Liver (tissue), 9 donors: ENCODE data around the gene STX19. TPM values are rescaled to one million over a fixed set of nuclear protein-coding genes. Genes with fewer than 3 reads are reported as not detected.

Source experiments
- DNase-seq: peaks from one replicate; pipeline ENCODE4 v3.0.0-alpha.2; 2017; ENCODE audit warnings: low spot score
- H3K27ac ChIP-seq, 2 donors: one replicate each; pipeline ENCODE4 v1.7.0; 2013; ENCODE audit warnings: inconsistent platforms in 2 of 2, low read length in 2 of 2, control low read depth in 1 of 2, low read depth in 1 of 2, mild to moderate bottlenecking in 1 of 2
- H3K27me3 ChIP-seq, 4 donors: one replicate each; pipeline versions ENCODE4 v1.6.1 to v1.7.0; 2013; ENCODE audit warnings: low read length in 3 of 4, inconsistent platforms in 1 of 4, mild to moderate bottlenecking in 1 of 4, moderate library complexity in 1 of 4; ENCODE audit not compliant: control insufficient read depth in 4 of 4, insufficient read depth in 4 of 4
- H3K36me3 ChIP-seq, 4 donors: one replicate each; pipeline versions ENCODE4 v1.6.1 to v1.7.0; 2013; ENCODE audit warnings: low read length in 3 of 4, mild to moderate bottlenecking in 3 of 4, low read depth in 1 of 4, moderate library complexity in 1 of 4; ENCODE audit not compliant: control insufficient read depth in 4 of 4, insufficient read depth in 3 of 4
- H3K4me1 ChIP-seq, 4 donors: one replicate each; pipeline versions ENCODE4 v1.6.1 to v1.7.0; 2013; ENCODE audit warnings: low read length in 3 of 4, mild to moderate bottlenecking in 3 of 4, moderate library complexity in 1 of 4; ENCODE audit not compliant: control insufficient read depth in 4 of 4, insufficient read depth in 4 of 4
- H3K4me3 ChIP-seq, 3 donors: one replicate each; pipeline versions ENCODE4 v1.6.1 to v1.7.0; 2013; ENCODE audit warnings: low read length in 3 of 3, control low read depth in 1 of 3, low read depth in 1 of 3, mild to moderate bottlenecking in 1 of 3
- H3K9ac ChIP-seq, 2 donors: one replicate each; pipeline ENCODE4 v1.7.0; 2013; ENCODE audit warnings: low read length in 2 of 2, mild to moderate bottlenecking in 2 of 2, moderate library complexity in 2 of 2, control low read depth in 1 of 2, low read depth in 1 of 2
- H3K9me3 ChIP-seq, 4 donors: one replicate each; pipeline versions ENCODE4 v1.6.1 to v1.7.0; 2013; ENCODE audit warnings: low read length in 3 of 4; ENCODE audit not compliant: control insufficient read depth in 4 of 4
- ATF3 ChIP-seq: IDR thresholded peaks from 2 replicates; pipeline ENCODE4 v1.6.1; 2016; ENCODE audit warnings: antibody characterized with exemption
- CTCF ChIP-seq: fragments of 150-350 bp; IDR thresholded peaks from 2 replicates; pipeline ENCODE4 v1.5.1; 2017; ENCODE audit warnings: improper control_type of control experiment, low read depth, low read length; ENCODE audit not compliant: missing input control
- EGR1 ChIP-seq, 2 donors: IDR thresholded peaks; 2 replicates each; pipeline ENCODE4 v1.6.1; 2016 to 2018; ENCODE audit warnings: antibody characterized with exemption in 2 of 2, low read depth in 2 of 2
- FOXA1 ChIP-seq: IDR thresholded peaks from 2 replicates; pipeline ENCODE4 v1.6.1; 2016; ENCODE audit warnings: antibody characterized with exemption
- FOXA2 ChIP-seq: IDR thresholded peaks from 2 replicates; pipeline ENCODE4 v1.6.1; 2016; ENCODE audit warnings: antibody characterized with exemption
- GABPA ChIP-seq, 2 donors: IDR thresholded peaks in 1 of 2; conservative IDR thresholded peaks in 1 of 2; 2 replicates each; pipeline ENCODE4 v1.6.1; 2016; ENCODE audit warnings: antibody characterized with exemption in 2 of 2, mild to moderate bottlenecking in 1 of 2, moderate library complexity in 1 of 2
- HNF4A ChIP-seq, 2 donors: conservative IDR thresholded peaks; 2 replicates each; pipeline ENCODE4 v1.6.1; 2016; ENCODE audit warnings: antibody characterized with exemption in 2 of 2, mild to moderate bottlenecking in 2 of 2
- HNF4G ChIP-seq: IDR thresholded peaks from 2 replicates; pipeline ENCODE4 v1.6.1; 2016; ENCODE audit warnings: antibody characterized with exemption
- JUND ChIP-seq, 2 donors: IDR thresholded peaks; 2 replicates each; pipeline ENCODE4 v1.6.1; 2016; ENCODE audit warnings: antibody characterized with exemption in 2 of 2
- MAX ChIP-seq: IDR thresholded peaks from 2 replicates; pipeline ENCODE4 v1.6.1; 2016; ENCODE audit warnings: antibody characterized with exemption
- NR2F2 ChIP-seq: IDR thresholded peaks from 2 replicates; pipeline ENCODE4 v1.6.1; 2016; ENCODE audit warnings: antibody characterized with exemption
- RAD21 ChIP-seq, 2 donors: IDR thresholded peaks; 2 replicates each; pipeline ENCODE4 v1.6.1; 2016; ENCODE audit warnings: antibody characterized with exemption in 2 of 2, mild to moderate bottlenecking in 2 of 2
- REST ChIP-seq: IDR thresholded peaks from 2 replicates; pipeline ENCODE4 v1.6.1; 2016; ENCODE audit warnings: antibody characterized with exemption, mild to moderate bottlenecking
- RXRA ChIP-seq, 2 donors: IDR thresholded peaks; 2 replicates each; pipeline ENCODE4 v1.6.1; 2017 to 2018; ENCODE audit warnings: antibody characterized with exemption in 2 of 2, mild to moderate bottlenecking in 1 of 2
- SP1 ChIP-seq: IDR thresholded peaks from 2 replicates; pipeline ENCODE4 v1.6.1; 2018; ENCODE audit warnings: antibody characterized with exemption, mild to moderate bottlenecking
- TAF1 ChIP-seq: conservative IDR thresholded peaks from 2 replicates; pipeline ENCODE4 v1.6.1; 2016; ENCODE audit warnings: antibody characterized with exemption, mild to moderate bottlenecking
- YY1 ChIP-seq: IDR thresholded peaks from 2 replicates; pipeline ENCODE4 v1.6.1; 2016; ENCODE audit warnings: antibody characterized with exemption, mild to moderate bottlenecking
- ZBTB33 ChIP-seq: IDR thresholded peaks from 2 replicates; pipeline ENCODE4 v1.6.1; 2016; ENCODE audit warnings: antibody characterized with exemption
- WGBS: extraction: QIAGEN DNeasy Blood & Tissue Kit; methylation state at CpG from one replicate; pipeline ENCODE4 v1.1.7; 2013; 5-methylcytosine and 5-hydroxymethylcytosine counted together
- polyA plus RNA-seq, 2 donors: library from polyadenylated mRNA; stranded (reverse) in 1 of 2; unstranded in 1 of 2; fragments of 200-250 nt in 1 of 2; fragments of >200 nt in 1 of 2; fragmentation: Nextera tagmentation in 1 of 2; extraction: Ambion mirVana in 1 of 2; gene quantifications; one replicate each; pipeline versions ENCODE4 v1.2.1 to v1.2.3, GENCODE V29; 2013 to 2015
- total RNA-seq, 2 donors: library from RNA; depleted of rRNA; stranded (reverse); fragments of >200 nt; gene quantifications; one replicate each; pipeline ENCODE4 v1.2.3, GENCODE V29; 2014
- donor health status: healthy.
- donor health status: healthy.
- donor health status: healthy.
- donor health status: healthy.
- donor health status: healthy.

The STX19 gene
- total and polyA plus RNA-seq, 4 donors, result 0.18 TPM; not detected in 3

- WGBS, result 79% methylated on average over 6 of the region's 6 CpGs
- no peak overlapping the region for H3K4me3 ChIP-seq
- H3K27me3 ChIP-seq, result no peaks in the 10 kb centered on the region
- DNase-seq, result no peak
- peaks cover 3 to 10% (median 6%) of the 10 kb centered on the region in 4 donors for H3K36me3 ChIP-seq
- no peak for TF ChIP-seq RXRA (IDR thresholded peaks at IDR 0.05)
- no peak for TF ChIP-seq JUND (IDR thresholded peaks at IDR 0.05)
- no peak for TF ChIP-seq HNF4G
- no peak for TF ChIP-seq CTCF
- TF ChIP-seq REST, result no peak
- TF ChIP-seq FOXA2, result no peak
- no peak for TF ChIP-seq GABPA (IDR thresholded peaks at IDR 0.05 in 1 of 2, conservative IDR thresholded peaks at IDR 0.05 in 1 of 2)
- TF ChIP-seq TAF1, result no peak
- TF ChIP-seq SP1, result no peak
- no peak for TF ChIP-seq MAX
- TF ChIP-seq EGR1 (IDR thresholded peaks at IDR 0.05; ENCODE audit: low read depth in 2 of 2), result no peak
- TF ChIP-seq ATF3, result no peak
- TF ChIP-seq RAD21 (IDR thresholded peaks at IDR 0.05), result no peak
- TF ChIP-seq YY1, result no peak
- no peak for TF ChIP-seq ZBTB33
- no peak for TF ChIP-seq NR2F2
- TF ChIP-seq FOXA1, result no peak
- no peak for TF ChIP-seq HNF4A (conservative IDR thresholded peaks at IDR 0.05)
- H3K4me1 ChIP-seq, result peaks cover 0 to 22% (median 13%) of the 10 kb centered on the region in 4 donors
- H3K9me3 ChIP-seq, result no peaks in the 10 kb centered on the region
- H3K9ac ChIP-seq, result no peak overlapping the region
- no peak overlapping the region for H3K27ac ChIP-seq
These were observed 36.0 kb upstream of the STX19 start for GRCh38 chr3:94064243-94064860.
